Pons (tissue), 1 donor: Measurements from ENCODE around the gene NOM1.

Experiments
- DNase-seq: peaks from one replicate; pipeline ENCODE4 v3.0.0-alpha.2; 2016; ENCODE audit warnings: low spot score

Gene NOM1

DNA sequence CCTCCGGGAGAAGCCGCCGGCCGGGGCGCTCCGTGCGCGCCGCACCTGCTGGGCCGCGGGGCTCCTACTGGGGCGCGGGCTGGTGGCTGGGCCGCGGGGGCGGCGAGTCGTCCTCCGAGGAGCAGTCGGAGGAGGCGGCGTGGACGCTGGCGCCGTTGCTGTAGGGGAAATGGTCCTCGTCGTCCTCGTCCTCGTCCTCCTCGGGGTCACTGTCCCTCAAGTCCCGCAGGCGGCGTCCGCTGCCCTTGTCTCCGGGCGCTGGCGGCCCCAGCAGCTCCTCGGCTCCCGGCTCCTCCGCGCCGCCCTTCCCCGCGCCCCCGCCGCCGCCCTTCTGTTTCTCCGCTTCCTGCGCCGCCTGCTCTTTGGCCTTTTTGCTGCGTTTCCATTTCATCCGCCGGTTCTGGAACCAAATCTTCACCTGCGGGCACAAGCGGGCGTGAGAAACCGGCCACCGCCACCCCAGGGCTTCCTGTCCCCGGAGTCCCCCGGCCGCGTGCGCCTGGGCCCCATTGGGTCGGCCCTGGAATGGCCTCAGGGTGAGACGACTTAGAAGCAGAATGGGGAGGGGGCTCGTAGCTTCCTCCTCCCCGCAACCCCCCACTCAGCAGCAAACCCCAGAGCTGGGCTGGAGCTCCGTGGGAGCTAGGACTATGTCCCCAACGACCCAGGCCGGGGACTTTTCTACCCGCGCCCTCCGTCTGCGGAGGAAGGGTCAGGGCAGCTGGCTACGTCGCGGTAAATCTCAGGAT lies 56.1 kb downstream of the NOM1 start:
- DNase-seq: no peak

GRCh38 chr7:157006205-157006747 lies 56.8 kb downstream of the NOM1 start:
- no peak for DNase-seq

DNA sequence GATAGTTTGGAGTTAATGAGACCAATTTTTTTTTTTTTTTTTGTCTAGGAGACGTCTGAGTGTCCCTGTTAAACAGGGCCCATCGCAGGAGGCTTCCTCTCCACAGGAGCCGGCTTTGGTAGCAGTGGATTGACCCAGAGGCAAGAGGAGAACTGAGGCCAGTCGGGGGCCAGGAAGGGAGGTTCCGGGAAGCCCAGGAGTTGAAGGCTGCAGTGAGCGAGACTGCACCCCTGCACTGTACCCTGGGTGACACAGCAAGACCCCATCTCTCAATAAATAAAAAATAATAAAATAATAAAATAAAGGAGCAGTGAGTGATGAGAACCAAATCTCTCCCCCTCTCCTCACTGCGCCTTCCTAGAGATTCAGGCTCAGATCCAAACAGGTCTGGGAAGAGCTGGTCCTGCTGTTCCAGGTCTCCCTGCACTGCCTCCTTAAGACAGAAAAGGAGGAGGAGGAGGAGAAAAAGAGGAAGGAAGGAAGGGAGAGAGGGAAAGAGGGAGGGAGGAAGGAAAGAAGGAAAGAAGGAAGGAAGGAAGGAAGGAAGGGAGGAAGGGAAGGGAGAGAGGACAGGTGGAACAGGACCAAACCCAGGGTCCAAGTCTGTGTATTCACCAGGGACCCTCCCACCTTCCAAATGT lies 57.4 kb downstream of the NOM1 start:
- DNase-seq: no peak

DNA sequence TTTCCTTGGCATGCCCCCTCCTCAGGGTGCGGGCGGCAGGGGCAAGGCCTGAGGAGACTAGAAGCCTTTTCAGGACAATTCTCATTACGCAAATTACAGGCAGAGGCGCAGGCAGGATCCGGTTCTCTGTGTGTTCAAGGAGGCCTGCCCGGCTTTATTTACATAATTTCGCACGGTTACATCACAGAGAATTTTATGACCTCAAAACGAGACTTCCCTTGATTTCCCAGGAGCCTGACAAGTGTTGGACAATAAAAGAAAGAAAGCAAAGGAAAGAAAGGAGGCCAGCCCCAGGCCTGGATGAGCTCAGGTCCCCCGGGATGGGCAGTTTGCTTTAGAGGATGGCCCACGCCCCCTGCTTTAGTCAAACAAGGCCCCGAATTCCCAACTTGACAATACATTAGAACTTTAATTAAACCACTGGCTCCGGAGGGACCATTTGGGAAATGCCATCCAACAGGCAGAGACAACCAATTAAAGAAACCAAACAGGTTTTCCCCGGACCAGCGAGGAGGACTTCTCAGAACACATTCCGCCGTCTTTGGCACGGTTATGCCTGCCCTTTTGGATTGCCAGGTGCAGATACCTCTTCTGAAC lies 58.1 kb downstream of the NOM1 start:
- no peak for DNase-seq

GRCh38 chr7:157008206-157009169 lies 59.0 kb downstream of the NOM1 start:
- DNase-seq: peak; percentile 7

GRCh38 chr7:157009170-157009777 lies 59.8 kb downstream of the NOM1 start:
- DNase-seq: no peak

GRCh38 chr7:157009778-157010587 lies 60.5 kb downstream of the NOM1 start:
- no peak for DNase-seq

- no peak for DNase-seq
These were observed 61.2 kb downstream of the NOM1 start, which contains the start of gene MNX1 for GRCh38 chr7:157010588-157011332. Gene MNX1 (minus strand): TSS chr7:157010663. CDS start chr7:157010350, 313 bp downstream.

DNA sequence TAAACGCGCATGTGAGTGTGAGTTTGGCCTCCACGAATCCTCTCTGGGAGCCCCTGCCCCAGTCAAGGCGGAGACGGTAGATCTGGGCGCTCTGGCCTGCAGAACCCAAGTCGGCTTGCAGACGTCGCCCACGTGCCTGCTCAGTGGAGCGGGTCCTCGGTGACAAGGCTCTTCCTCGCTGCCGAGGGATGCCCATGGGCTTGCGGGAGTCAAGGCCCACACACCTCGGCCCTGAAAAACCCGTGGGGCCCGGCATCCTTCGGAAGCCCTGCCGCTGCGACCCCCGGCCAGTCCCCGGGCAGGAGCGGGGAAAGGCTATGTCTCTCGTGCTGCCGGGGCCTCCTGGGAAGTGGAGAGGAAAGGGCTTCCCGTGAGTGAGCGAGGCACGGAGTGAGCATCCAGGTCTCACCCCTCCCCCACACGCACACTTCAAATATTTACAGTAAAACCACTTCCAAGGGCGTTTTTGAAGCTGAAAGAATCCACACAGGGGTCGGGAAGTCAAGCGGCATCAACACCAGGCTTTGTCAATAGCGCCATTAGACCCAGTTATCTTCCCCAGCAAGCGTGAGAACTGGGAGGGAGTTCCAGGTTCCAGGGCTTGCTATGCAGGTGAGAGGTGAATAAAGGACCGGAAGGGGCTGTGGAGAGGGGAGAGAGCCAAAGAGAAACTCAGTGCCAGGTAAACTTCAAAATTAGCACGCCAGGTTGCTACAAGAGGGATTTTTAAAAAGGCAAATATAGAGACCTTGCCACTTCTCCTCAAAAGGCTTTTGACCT lies 62.0 kb downstream of the NOM1 start:
- DNase-seq: no peak

- DNase-seq: no peak
These were observed 62.6 kb downstream of the NOM1 start for GRCh38 chr7:157012113-157012547.

DNA sequence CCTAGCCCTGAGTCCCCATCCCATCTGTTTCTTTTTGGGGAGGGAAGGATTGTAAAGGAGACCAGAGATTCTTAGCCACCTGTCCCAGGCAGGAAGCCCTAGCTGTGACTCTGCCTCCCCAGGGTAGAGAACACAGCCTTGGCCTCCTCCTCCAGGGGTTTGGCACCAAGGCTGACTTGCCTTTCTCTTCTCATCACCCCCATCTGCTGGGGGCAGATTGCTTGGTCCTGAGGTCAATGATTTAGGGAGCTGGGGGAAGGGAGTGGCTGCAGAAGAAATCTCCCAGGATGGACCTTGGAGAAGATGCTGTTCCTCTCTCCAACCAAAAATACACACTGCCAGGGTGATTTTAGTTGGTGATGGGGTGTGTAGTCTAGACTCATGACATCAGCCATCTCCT lies 63.6 kb downstream of the NOM1 start:
- no peak for DNase-seq

DNA sequence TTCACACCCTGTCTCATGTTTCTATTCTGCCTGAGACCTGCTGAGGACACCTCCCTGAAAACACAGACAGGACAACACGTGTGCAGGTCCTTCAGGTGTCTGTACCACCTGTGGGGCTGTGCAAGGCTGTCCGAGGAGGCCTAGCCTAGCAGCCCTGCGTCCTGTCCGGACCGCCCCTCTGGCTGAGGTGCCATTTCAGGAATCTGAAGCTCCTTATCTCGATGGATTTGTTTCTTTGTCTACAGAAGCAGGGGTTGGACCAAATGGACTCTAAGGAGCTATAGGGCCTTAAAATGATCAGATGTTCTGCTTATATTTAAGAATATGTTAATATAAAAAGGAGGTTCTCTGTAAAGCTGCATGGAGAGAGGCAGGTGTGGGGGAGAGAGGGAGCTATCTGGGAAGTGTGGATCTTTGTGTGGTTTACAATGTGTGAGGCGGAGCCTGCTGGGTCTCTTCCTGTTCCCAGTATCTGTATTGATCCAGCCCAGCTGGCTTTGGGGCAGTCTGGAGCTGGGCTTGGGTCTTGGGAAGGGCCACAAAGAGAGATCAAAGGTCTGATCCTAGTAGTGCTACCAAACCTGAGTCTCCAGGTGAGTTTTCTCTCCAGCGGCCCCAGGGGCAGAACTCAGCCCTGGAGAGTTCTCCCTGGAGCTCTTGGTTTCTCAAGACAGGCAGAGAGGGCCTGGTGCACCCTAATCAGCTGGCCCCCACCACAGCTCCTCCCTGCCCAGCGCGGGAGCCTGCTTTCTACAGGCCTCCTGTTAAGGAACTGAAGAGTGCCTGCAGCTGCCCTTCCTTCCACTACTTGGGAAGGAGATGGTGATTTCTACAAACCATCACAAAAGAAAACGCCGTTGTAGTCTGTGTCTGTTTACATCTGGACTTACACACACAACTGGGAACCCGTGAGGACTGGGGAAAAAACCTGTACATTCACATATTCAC lies 64.4 kb downstream of the NOM1 start:
- DNase-seq: no peak

DNA sequence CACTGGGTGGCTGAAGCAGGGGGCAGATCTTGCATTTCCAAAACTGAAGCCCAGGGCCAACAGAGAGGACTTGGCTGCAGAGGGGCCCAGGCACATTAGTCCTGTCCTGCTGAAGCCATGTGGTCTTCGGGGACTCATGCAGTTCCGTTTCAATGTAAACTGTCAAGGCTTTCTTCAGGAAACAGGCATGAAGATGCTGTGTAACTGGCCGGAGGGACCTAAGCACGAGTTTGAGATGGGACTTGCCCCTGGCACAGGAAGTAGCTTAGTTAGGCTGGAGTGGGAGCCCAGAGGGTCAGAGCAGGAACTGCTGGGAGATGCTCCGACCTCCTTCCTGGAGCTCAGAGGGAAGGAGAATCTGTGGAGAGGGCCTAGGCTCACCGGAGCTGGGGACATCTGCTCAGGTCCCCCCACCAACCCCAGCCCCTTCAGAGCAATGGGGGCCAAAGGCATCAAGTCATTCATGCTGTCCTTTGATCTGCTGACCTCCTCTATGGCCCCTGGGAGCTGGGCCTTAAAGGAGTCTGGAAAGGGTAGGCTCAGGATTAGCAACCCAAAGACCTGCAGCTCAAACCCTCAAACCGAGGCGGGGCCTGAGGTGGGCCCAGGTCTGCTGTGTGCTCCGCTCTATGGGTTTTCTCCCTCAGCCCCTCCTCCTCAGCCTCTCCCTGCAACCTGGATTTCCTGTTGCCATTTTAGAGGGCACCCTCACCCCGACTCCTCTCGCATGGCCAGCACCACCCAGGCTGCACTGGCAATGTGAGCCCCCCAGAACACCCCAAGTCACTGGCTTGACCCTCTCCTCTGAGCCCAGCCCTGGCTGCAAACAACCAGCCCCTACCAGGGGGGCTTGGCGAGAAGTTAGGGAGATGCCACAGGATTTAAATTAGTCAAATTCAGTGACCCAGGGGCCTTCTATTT lies 65.4 kb downstream of the NOM1 start:
- no peak for DNase-seq

DNA sequence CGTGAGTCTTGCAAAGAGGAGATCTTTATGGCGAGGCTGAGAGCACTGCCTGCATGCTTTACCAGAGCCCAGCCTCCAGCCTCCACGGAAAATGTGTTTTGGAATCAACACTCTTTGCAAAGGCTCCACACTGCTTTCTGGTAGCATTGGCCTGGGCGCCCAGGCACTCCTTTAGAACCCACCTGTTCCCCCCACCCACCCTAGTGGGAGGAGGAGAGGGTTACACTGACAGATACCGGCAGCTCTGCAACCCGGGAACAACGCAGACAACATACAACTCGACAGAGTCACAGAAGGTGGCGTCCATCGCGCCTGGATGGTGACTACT lies 66.5 kb downstream of the NOM1 start:
- no peak for DNase-seq

DNA sequence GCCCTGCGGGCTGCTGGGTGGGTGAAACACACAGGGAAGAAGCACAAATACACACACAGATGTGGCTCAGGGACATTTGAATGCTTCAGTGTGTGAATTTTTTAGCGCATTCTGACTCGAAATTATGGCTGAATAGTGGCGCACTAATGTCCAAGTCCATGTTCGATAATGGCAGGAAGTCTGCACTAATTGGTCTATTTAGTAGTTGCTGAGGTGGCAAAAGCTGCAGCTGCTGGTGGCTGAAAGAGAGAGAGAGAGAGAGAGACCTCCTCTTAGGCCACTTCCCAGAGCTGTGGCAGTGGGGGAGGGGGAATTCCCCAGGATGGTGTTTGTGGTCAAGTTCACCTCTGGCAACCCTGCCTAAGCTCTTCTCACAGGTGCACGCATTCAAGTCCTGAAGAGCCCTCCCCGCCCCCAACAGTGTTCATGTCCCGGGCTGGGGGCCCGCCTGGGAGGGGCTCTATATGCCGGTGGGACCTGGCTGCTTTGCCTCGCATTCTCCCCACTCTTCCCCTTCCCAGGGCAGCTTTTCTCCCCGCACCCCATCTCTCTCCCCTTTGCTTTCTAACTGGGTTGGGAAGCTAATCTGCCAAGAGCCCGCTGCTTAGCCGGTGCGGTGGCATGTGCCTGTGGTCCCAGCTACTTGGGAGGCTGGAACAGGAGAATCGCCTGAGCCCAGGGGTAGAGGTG lies 67.0 kb downstream of the NOM1 start:
- DNase-seq: no peak

DNA sequence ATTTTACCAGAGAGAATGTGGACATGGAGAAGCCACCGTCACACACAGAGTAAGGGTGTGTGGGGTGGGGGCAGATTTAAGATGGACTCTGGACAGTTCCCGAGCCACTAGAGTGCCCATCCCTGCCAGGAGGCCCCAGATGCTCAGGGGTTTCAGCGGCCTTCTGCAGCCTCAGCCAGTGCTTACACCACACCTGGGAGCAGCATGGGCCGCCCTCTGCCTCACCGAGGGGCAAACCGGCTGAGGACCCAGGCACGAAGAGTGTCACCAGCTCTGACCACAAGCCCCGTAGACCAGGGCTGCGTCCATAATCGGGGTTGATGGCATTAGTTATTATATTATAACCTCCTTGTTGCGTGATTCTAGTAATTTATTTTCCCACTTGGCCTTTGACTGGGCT lies 67.6 kb downstream of the NOM1 start:
- DNase-seq: no peak
